Loucy (cell line): ENCODE results near the gene TAS1R3.

Source experiments
- H2AFZ ChIP-seq: fragments of 200-600 bp; sonication (generic); 2 replicates; pipeline ENCODE4 v1.6.0; 2016; ENCODE audit warnings: antibody characterized with exemption, mild to moderate bottlenecking, low read length, moderate library complexity
- H3F3A ChIP-seq: fragments of 200-600 bp; 2 replicates; pipeline ENCODE4 v1.6.0; 2016; ENCODE audit warnings: antibody characterized with exemption, low read depth, mild to moderate bottlenecking
- H3K27me3 ChIP-seq: fragments of 200-600 bp; sonication (generic); 2 replicates; pipeline ENCODE4 v1.6.1; 2014; ENCODE audit warnings: low read length, mild to moderate bottlenecking; ENCODE audit not compliant: insufficient read depth, poor library complexity, severe bottlenecking
- H3K36me3 ChIP-seq: fragments of 200-600 bp; sonication (generic); 2 replicates; pipeline ENCODE4 v1.6.1; 2016; ENCODE audit warnings: low read length; ENCODE audit not compliant: insufficient read depth
- H3K4me1 ChIP-seq: fragments of 200-600 bp; sonication (generic); 2 replicates; pipeline ENCODE4 v1.5.1; 2014; ENCODE audit warnings: low read length, mild to moderate bottlenecking; ENCODE audit not compliant: insufficient read depth, poor library complexity, severe bottlenecking
- H3K4me2 ChIP-seq: fragments of 200-600 bp; sonication (generic); 2 replicates; pipeline ENCODE4 v1.6.0; 2014; ENCODE audit warnings: antibody characterized with exemption, low read length, low read depth, mild to moderate bottlenecking; ENCODE audit not compliant: poor library complexity, severe bottlenecking
- H3K4me3 ChIP-seq: fragments of 200-600 bp; sonication (generic); 2 replicates; pipeline ENCODE4 v1.5.1; 2014; ENCODE audit warnings: low read length, mild to moderate bottlenecking, mixed read lengths; ENCODE audit not compliant: poor library complexity, severe bottlenecking
- H3K79me2 ChIP-seq: fragments of 200-600 bp; sonication (generic); 2 replicates; pipeline ENCODE4 v1.6.1; 2014; ENCODE audit warnings: low read length; ENCODE audit not compliant: insufficient read depth
- H3K9ac ChIP-seq: fragments of 200-600 bp; sonication (generic); 2 replicates; pipeline ENCODE4 v1.6.0; 2014; ENCODE audit warnings: mild to moderate bottlenecking, low read depth, low read length, moderate library complexity; ENCODE audit not compliant: poor library complexity, severe bottlenecking
- H3K9me2 ChIP-seq: fragments of 200-600 bp; sonication (generic); replicated peaks from 2 replicates; pipeline ENCODE4 v1.6.1; 2016; ENCODE audit warnings: low read depth, low read length, mixed read lengths
- H3K9me3 ChIP-seq: fragments of 200-600 bp; sonication (generic); 2 replicates; pipeline ENCODE4 v1.6.1; 2014; ENCODE audit warnings: mild to moderate bottlenecking, antibody characterized with exemption, low read length, low read depth; ENCODE audit not compliant: insufficient read depth
- H4K20me1 ChIP-seq: fragments of 200-600 bp; sonication (generic); 2 replicates; pipeline ENCODE4 v1.6.0; 2014; ENCODE audit warnings: antibody characterized with exemption, low read length, mild to moderate bottlenecking; ENCODE audit not compliant: insufficient read depth, poor library complexity, severe bottlenecking
- CTCF ChIP-seq: fragments of 200-600 bp; sonication (generic); conservative IDR thresholded peaks from 2 replicates; pipeline ENCODE4 v1.5.1; 2014; ENCODE audit warnings: mild to moderate bottlenecking, antibody characterized with exemption, low read length
- EZH2phosphoT487 ChIP-seq: fragments of 200-600 bp; IDR thresholded peaks from 2 replicates; pipeline ENCODE4 v1.6.1; 2018; ENCODE audit warnings: antibody characterized with exemption, mild to moderate bottlenecking, moderate library complexity, borderline replicate concordance

The TAS1R3 gene

GRCh38 chr1:1310109-1310385, 21.0 kb upstream of the TAS1R3 start:
- no peaks in the 10 kb centered on the region for H3K27me3 ChIP-seq
- H3K9ac ChIP-seq: peak overlapping the region; percentile 96
- peaks cover 45% of the 10 kb centered on the region for H3K79me2 ChIP-seq
- H3K36me3 ChIP-seq: peaks cover 37% of the 10 kb centered on the region; the same call in 1 of the 2 replicates
- H2AFZ ChIP-seq: no peak overlapping the region
- no peaks in the 10 kb centered on the region for H3K9me2 ChIP-seq
- no peaks in the 10 kb centered on the region for H3K9me3 ChIP-seq
- peak overlapping the region; percentile 87 for H3K4me2 ChIP-seq
- H3F3A ChIP-seq: no peaks in the 10 kb centered on the region; the same call in 1 of the 2 replicates
- TF ChIP-seq CTCF: no peak
- no peak for TF ChIP-seq EZH2phosphoT487
- H3K4me3 ChIP-seq: peak overlapping the region; percentile 98
- peaks cover 28% of the 10 kb centered on the region for H4K20me1 ChIP-seq
- peaks cover 28% of the 10 kb centered on the region for H3K4me1 ChIP-seq

GRCh38 chr1:1310476-1311053, 20.5 kb upstream of the TAS1R3 start:
- Histone ChIP-seq H2AFZ (no peak overlapping the region), H3F3A (no peaks in the 10 kb centered on the region; the same call in 1 of the 2 replicates), H3K4me3 (peak overlapping the region; percentile 98), H3K9ac (no peak overlapping the region), H3K4me2 (no peak overlapping the region), H3K79me2 (peaks cover 50% of the 10 kb centered on the region), H3K27me3 (no peaks in the 10 kb centered on the region), H4K20me1 (peaks cover 24% of the 10 kb centered on the region), H3K4me1 (peaks cover 24% of the 10 kb centered on the region), H3K9me2 (no peaks in the 10 kb centered on the region), H3K9me3 (no peaks in the 10 kb centered on the region), H3K36me3 (peaks cover 40% of the 10 kb centered on the region; the same call in 1 of the 2 replicates)
- TF ChIP-seq CTCF (no peak), EZH2phosphoT487 (no peak)

- Histone ChIP-seq H3K4me1 (peaks cover 16% of the 10 kb centered on the region), H3K36me3 (peaks cover 40% of the 10 kb centered on the region; the same call in 1 of the 2 replicates), H3K4me3 (no peak overlapping the region), H3K9ac (no peak overlapping the region), H3K4me2 (no peak overlapping the region), H3K9me3 (no peaks in the 10 kb centered on the region), H3K79me2 (peaks cover 43% of the 10 kb centered on the region), H3F3A (no peaks in the 10 kb centered on the region; the same call in 1 of the 2 replicates), H3K9me2 (no peaks in the 10 kb centered on the region), H4K20me1 (peaks cover 18% of the 10 kb centered on the region), H3K27me3 (no peaks in the 10 kb centered on the region), H2AFZ (no peak overlapping the region)
- no peak for TF ChIP-seq EZH2phosphoT487
- TF ChIP-seq CTCF: no peak
These were observed 19.7 kb upstream of the TAS1R3 start for GRCh38 chr1:1311107-1312104.
